Stimulated activated CD8-positive, alpha-beta memory T cell treated with anti-CD3 and anti-CD28 coated beads, Interleukin-7, amount 100 ng/mL, for 48 hours (primary cell): Measurements from ENCODE around the gene PPFIBP2.

Source experiments
- DNase-seq, 2 donors: peaks; one replicate each; pipeline ENCODE4 v3.0.0-alpha.2; 2020; ENCODE audit warnings: low read depth in 1 of 2; ENCODE audit errors: extremely low read depth in 1 of 2

PPFIBP2 gene

DNA sequence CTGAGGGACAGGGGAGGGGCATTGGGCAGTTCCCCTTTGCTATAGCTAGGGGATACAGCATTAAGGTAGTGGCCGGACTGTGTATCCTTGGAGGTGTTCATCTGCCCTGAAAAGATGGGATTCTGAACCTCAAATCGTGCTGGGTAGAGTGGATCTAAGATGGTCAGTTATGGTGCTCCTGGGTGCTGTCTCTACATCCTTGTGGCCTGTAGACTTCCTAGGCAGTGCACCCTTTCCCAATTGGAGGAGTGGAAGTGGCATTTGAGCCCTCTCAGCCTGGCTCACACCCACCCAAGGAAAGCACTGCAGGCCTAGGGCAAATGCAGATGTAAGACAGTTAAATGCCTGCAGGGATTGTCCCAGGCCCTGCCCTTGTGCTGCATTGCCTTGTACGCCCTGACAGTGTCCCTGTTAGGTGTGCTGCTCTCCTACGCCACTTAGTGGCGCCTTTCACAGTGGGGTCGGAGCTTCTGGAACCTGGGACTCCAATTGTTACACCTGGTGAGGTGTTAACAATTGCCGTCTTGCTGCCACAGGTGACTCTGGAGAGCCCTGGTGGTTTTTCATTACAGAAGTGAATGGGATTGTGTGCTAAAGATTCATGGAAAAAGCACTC is 35.0 kb downstream of the PPFIBP2 start:
- DNase-seq, result no peak

DNA sequence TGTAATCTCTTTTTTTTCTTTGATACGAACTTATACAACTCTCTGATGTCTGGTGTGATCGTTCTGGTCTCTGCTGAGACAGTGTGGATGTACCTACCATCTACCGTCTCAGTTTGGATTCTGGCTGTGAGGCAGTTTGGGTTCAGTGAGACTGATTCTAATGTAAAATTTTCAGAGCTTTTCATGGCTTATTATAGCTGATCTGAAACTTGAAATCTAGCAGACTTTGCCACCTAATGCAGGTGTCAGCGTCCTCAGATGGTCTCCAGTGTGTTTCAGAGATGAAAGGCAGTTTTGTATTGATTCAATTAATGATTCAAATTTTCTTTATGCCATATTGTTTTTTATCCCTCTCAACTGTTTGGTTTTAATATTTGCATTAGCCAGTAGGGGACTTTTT is 35.9 kb downstream of the PPFIBP2 start:
- DNase-seq, result no peak

DNA sequence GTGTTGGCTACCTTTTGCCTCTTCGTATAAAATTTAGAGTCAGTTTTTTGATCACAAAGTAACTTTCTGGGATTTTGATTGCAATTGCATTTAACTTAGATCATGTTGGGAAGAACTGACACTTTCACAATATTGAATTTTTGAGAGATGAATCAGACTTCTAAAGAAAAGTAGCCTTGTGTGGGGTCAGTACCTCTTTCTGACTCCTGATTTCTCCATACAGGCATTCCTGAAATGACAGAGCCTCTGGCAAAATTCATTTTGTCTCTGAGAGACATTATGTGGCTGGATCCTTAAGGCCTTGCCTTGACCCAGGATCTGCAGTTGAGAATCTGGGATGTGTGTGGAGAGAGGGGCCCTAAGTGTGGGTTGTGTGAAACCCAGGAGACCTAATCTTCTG is 37.8 kb downstream of the PPFIBP2 start:
- DNase-seq, result no peak

DNA sequence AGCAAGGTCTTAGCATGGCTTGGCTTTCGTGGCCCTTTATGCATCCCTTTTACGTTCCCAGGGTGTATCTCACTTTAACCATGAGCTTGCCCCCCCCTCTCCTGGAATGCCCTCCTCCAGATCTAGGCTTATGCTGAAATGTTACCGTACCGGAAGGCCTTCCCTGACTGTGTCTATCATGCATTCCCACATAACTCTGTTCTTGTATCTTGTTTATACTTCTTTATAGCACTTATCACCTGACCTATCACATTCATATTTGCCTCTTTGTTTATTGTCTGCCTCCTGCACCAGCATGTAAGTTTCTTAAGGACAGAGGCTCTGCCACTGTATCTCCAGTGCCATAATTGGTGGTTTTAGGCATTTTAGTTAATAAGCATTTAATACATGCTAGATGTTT is 38.9 kb downstream of the PPFIBP2 start:
- DNase-seq, result no peak

DNA sequence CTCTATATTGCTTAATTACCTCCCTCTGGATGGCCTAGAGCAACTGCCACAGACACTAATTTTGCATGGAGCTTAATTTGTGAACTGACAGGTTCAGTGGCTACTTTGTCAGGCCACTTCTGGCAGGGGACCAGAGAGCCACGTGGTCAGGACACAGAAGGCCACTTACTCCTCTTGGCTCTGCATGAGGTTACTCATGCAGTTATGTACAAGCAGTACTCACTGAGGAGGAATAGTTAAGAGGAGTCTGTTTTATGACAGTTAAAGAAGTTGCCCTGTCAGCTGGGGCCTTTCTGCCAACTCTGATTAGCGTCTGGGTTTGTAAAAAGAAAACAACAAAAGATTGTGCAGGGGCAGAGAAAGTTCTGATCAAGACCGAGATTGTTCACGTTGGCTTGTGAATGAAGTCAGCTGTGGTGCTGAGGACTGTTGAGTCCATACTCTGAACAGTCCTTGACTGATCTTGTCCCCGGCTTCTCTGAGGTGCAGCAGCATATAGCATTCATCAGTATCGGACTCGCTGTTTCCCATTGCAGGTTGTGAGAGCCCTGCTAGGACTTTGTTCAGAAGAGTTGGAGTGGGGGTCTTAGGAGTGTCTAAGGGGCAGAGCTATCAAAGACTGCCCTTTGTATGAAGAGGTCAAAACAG is 41.4 kb downstream of the PPFIBP2 start:
- DNase-seq, result no peak

DNA sequence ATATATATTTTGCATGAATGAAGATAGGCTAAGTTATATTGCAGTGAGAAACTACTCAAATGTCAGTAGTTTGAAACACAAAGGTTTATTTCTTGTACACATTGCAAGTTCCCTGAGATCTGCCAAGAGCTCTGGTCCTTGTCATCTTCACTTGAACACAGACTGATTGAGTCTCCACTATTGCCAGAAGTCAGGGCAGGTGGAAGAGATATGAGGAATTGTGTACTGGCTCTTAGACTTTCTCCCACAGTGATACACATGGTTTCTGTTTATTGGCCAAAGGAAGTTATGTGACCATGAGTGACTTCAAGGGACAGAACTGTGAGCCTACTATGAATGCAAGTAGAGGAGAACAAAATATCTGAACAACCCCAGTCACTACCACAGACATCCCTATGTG is 44.2 kb downstream of the PPFIBP2 start:
- no peak for DNase-seq

DNA sequence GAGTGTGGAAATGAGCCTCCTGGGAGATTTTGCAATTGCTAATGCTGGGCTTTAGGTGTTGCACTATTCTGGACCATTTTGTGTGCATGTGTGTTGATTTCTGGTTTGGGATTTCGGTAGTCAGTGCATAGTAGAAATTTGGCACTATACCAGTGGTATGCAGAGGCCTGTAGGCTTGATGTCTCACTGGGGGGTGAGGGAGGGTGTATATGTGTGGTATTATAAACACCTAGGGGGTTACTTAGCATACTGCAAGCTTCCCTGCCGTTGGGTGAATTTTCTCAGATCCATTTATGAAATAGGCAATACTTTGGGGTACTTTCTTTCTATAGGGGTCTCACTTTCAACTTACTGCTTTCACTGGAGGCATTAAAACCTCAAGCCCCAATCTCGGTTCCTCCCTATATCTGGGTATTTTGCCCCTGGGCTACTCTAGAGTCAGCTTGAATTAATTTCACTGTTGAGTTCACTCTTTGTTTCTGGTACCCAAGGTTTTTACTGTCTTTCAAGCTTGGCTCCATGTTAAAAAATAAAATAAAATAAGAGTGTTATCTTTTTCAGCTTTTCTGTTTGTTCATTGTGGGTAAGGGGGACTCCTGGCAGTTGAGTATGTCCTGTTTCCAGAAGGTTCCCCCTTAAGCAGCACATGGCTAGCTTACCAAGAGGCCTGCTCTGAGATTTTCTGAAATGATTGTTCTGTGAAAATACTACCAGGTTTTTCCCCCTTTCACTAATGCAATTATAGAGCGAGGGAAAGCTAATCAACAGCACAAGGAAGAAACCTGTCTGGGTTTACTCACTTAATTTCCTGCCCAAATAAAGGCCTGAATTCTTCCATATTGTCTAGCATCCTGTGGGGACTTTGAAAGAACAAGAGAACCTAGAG is 45.8 kb downstream of the PPFIBP2 start:
- DNase-seq, result no peak

DNA sequence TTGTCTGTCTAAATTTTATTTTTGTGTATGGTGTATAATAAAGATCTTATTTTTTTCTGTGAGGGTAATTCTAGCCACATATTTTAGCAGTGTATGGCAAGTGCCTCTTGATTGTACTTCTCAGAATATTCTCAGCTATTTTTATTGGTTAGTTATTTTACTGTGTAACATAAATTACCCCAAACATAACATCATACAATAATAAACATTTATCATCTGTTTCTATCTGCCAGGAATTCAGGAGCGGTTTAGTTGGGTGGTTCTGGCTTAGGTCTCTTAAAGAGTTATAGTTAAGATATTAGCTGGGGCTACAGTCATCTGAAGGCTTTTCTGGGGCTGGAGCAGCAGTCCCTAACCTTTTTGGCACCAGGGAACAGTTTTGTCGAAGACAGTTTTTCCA is 47.8 kb downstream of the PPFIBP2 start:
- no peak for DNase-seq

DNA sequence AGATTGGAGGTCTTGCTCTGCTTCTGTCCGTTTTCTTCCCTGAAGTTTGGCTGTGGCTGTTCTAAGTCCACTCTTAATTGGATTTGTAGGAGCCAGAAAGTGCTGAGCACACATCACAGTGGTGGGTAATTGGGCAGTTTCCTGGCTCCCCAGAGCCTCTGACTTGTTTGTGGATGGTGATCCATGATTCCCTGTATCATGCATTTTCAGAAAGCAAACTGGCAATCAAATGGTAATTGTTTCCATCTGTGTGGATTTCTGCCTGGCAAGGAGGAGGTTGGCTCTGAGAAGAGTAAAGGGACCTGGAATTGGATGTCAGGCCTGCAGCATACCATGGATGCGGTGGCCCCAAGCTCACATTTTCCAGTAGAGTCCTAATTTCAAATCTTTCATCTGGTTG is 49.5 kb downstream of the PPFIBP2 start:
- no peak for DNase-seq

DNA sequence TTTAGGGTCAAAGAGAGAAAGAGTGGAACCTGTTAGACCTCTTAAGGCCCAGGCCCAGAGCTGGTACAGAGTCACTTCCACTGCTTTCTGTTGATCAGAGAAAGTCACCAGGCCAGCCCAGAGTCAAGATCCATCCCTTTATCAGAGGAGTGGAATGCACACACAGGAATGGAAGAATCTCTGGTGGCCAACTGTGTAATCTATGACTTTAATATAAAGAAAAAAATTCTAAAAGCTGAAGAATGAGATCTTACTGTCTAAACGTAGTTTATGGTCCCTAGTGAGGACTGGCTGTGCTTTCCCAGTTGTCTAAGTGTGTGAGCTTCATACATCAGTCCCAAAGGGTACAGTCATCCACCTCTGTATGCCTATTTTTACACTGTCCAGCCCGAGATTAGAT is 51.0 kb downstream of the PPFIBP2 start:
- DNase-seq, result no peak

DNA sequence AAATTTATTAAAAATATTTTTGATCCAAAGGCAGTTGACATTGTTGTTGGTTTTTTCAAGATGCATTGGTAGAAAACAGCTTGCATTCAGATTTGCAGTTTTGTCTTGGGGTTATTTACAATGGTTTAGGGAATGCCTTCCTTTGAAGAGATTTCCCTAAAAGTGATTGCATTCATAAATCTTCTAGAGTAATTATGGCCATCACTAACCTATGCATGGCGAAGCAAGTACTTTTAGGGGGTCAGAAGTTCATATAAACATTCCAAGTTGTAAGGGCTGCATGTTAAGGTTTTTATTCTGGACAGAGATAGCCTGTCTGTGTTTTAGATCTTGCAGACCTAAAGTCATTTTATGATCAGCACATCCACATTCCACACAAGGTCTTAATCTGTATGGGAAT is 53.5 kb downstream of the PPFIBP2 start:
- DNase-seq, result no peak

DNA sequence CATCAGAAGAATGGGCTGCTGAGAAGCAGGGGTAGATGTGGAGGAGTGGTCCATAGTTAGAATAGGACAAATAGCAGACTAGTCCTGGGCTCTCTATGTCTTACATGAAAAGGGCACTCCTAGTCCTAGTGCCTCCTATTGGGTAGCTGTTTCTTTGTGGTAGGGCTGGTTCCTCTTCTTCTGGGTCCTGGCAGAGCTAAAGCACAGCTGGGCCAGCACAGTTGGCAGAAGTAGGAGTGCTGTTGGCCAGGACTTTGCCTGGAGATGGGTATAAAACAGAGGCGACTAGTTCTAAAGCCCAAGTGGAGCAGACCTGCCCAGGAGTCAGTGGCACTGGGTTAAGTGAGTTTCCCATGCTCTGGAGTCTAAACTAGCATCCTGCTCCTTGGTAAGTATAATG is 55.2 kb downstream of the PPFIBP2 start:
- DNase-seq, result no peak

DNA sequence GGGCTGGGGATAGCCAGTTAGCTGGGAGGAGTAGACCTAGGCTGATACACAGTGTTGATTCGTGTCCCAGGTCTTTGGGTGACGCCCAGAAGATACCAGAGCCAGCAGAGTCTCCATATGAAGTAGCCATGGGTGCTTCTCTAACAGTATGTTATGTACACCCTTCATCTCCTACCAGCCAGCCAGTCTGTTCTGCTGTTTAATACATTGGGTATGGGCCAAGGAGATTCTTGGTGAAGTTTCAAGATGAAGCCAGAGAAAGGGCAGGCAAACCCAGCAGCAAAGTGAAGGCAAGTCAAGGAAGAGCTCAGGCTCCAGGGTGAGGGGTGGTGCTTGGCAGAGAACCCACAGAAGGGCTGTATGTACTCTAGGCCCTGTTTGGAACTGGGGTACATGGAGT is 56.4 kb downstream of the PPFIBP2 start:
- DNase-seq, result no peak

DNA sequence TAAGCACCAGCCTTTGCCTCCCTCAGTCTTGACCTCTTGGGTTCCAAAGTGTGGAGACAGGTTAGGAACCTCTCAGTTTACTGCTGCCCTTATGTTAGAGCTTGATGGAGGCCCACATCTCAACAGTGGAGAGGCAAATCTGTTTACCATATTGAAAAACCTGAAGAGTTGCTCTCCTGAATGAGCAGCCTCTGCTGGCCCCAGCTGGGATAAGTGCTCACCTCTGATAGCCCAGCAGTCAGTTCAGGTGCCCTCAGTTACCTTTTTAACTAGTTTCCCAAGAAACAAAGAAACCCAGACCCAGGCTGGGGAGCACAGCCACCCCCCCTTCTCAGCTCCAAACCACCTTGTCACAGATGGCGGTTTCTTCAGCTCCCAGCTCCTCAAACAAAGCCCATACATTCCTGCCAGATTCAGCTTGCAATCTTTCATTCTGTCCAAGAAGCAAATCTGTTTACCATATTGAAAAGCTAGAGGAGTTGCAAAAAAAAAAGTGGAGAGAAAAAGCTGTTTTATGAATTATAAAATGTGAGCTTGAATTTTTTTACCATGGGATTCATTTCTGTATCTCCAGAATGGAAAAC is 57.2 kb downstream of the PPFIBP2 start:
- no peak for DNase-seq

DNA sequence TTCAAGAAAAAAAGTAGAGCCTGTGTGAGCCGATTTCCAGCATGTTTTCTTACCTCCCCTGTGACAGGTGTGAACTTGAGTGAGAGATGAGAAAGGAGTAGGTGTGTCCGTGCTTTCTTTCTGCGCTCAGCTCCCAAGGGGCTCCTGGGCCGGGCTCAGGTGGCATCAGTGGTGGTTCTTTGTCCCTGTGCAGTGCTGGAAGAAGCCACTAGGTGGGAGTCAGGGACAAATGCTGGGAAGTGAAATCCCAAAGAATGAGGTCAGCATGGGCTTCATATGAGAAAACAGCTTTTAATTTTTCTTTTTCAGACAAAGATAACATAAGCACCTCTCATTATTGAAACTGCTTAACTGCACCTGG is 57.8 kb downstream of the PPFIBP2 start:
- DNase-seq, result no peak

DNA sequence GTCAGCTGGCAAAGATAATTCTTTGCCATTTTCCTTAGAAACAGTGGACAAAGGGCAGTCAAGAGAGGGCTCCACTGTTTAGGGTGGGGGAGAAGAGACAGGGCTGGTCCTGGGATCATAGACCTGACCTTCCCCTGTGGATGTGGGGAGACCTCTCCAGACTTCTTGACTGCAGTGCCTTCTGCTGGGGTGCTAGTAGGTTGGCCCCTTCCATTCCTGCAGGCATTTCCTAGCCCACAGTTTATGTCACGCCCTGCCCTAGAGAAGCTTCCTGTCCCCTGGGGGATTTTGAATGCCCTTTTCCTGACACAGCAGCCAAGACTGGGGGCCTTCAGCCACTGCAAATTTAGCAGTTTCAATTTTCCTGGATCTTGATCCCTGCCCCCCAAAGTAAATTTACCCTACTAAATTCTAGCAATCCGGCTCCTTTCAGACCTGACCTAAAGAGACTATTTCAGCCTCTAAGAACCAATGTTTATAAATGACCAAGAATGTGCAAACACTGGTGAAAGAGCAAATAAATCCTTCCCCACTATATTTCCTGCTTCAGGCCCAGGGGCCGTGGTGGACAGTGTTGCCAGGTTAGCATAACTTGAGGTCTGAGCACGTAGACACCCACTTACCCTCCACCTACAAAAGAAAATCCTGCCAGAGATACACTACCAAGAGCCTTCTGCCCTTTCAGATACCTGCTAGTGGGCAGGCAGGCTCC is 58.4 kb downstream of the PPFIBP2 start:
- DNase-seq, result no peak

DNA sequence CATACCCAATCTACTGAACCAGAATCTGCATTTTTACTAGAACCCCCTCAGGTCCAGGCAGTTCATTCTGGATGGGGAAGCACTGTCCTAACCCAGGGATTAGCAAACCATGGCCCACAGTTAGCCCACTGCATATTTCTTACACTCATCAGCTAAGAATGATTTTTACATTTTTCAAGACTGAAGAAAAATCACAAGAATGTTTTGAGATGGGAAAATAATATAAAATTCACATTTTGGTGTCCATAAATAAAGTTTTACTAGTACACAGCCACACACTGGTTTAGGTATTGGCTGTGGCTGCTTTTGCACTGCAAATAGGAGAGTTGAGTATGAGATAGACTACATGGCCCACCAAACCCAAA is 59.4 kb downstream of the PPFIBP2 start:
- DNase-seq, result no peak

DNA sequence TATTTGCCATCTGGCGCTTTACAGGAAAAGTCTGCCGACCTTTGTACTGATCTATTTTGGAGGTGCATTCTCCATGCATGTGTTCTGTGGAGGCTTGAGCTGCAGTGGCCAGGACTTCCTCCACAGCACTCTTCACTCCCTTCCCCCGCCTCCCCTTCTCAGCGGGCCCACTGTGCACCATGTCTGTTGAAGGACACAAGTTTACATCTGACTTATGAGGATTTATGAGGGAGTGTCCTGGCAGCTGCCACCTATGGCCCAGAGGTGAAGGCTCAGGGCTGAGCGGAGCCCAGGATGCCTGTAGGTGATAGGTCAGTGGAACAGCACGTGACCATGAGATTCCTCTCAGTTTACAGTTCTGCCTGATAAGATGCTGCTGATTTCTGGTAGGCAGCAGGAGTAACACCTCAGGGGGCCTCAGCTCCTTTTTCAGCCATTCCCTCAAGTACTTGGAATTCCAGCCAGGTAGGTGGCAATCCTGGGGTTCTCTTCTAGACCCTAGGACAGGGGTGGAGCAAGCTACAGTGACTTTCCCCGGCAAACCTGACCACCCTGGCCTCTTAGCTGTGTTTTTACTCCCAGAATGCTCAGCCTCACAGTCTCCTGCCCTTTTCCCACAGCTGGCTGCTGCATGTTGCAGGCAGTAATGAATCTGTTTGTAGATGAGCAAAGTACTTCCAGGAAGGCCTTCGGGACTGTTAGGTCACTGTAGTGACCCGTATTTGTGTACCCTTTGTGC is 59.9 kb downstream of the PPFIBP2 start:
- DNase-seq, result no peak

DNA sequence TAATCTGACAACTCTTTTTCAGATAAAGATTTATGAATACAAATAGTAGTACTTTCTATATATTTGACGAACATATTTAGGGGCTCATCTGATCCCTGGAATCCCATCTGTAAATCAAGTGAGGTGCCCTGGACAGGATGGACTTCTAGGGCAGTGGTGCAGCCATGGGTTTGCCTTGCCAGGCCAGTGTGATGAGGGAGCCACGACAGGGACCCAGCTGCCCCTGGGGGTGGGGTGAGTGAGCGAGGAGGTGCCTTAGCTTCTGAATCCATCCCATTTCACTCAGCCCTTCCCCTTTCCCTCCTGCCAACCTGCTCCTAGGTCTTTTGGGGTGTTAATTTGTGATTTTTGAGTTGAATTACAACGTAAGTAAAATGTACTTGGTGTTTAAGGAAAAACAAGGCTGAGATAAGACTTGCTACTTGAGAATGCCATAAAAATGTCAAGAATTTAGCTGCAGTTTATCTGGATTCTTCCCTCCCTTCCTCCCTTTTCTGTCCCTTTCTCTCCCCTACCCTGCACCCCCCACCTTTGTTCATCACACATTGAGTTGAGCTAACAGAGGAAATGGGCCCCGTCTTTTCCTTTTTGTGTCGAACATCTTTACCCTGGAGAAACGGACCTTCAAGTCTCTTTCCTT is 60.8 kb downstream of the PPFIBP2 start:
- DNase-seq, result no peak
